Endodermal cell (in vitro differentiated cells): ENCODE results near the gene RCOR1. TPM values are rescaled to one million over a fixed set of nuclear protein-coding genes. Genes with fewer than 3 reads are reported as not detected.

Experiments
- DNase-seq: peaks from one replicate; pipeline ENCODE4 v3.0.0-alpha.2; 2017
- H3K27ac ChIP-seq: 2 replicates; pipeline ENCODE4 v1.5.1; 2013; ENCODE audit warnings: mild to moderate bottlenecking, low read depth, low read length, moderate library complexity
- H3K27me3 ChIP-seq: 2 replicates; pipeline ENCODE4 v1.6.1; 2013; ENCODE audit warnings: mild to moderate bottlenecking, low read length, moderate library complexity; ENCODE audit not compliant: insufficient read depth, control insufficient read depth, poor library complexity, severe bottlenecking
- H3K36me3 ChIP-seq: 2 replicates; pipeline ENCODE4 v1.7.0; 2013; ENCODE audit warnings: mild to moderate bottlenecking, low read length, moderate library complexity; ENCODE audit not compliant: control insufficient read depth, insufficient read depth
- H3K4me1 ChIP-seq: one replicate; pipeline ENCODE4 v1.7.0; 2013; ENCODE audit warnings: low read length; ENCODE audit not compliant: control insufficient read depth, insufficient read depth
- H3K4me3 ChIP-seq: 2 replicates; pipeline ENCODE4 v1.5.1; 2013; ENCODE audit warnings: mild to moderate bottlenecking, low read length, moderate library complexity
- H3K9ac ChIP-seq: 2 replicates; pipeline ENCODE4 v1.6.1; 2013; ENCODE audit warnings: mild to moderate bottlenecking, low read length, moderate library complexity; ENCODE audit not compliant: poor library complexity, severe bottlenecking; ENCODE audit errors: extremely low read depth
- H3K9me3 ChIP-seq: 2 replicates; pipeline ENCODE4 v1.6.1; 2013; ENCODE audit warnings: mild to moderate bottlenecking, low read length, moderate library complexity; ENCODE audit not compliant: control insufficient read depth
- H3K27ac Mint-ChIP-seq: 2 replicates; pipeline ENCODE4 v1.8.0; 2020; ENCODE audit warnings: mixed read lengths
- H3K27me3 Mint-ChIP-seq: 2 replicates; pipeline ENCODE4 v1.8.0; 2021; ENCODE audit warnings: mild to moderate bottlenecking, mixed read lengths; ENCODE audit not compliant: insufficient read depth
- H3K36me3 Mint-ChIP-seq: 2 replicates; pipeline ENCODE4 v1.8.0; 2020; ENCODE audit warnings: low read depth, mixed read lengths
- H3K4me1 Mint-ChIP-seq: 2 replicates; pipeline ENCODE4 v1.8.0; 2020; ENCODE audit warnings: mixed read lengths
- H3K4me3 Mint-ChIP-seq: 2 replicates; pipeline ENCODE4 v1.8.0; 2020; ENCODE audit warnings: mild to moderate bottlenecking, moderate library complexity, mixed read lengths
- H3K9me3 Mint-ChIP-seq: 2 replicates; pipeline ENCODE4 v1.8.0; 2020; ENCODE audit warnings: mild to moderate bottlenecking, mixed read lengths
- CTCF ChIP-seq: fragments of 200-600 bp; sonication (generic); conservative IDR thresholded peaks from 2 replicates; pipeline ENCODE4 v1.5.0; 2021; ENCODE audit warnings: antibody characterized with exemption, mild to moderate bottlenecking
- WGBS, 2 experiments: methylation state at CpG; one replicate each; pipeline versions ENCODE4 v1.1.5 to v1.1.7; 2013; ENCODE audit warnings: missing lambda C conversion rate in 2 of 2, mixed read lengths in 1 of 2; ENCODE audit not compliant: insufficient coverage in 1 of 2, insufficient read length in 1 of 2; 5-methylcytosine and 5-hydroxymethylcytosine counted together
- total RNA-seq, 2 donors: library from RNA; stranded (reverse); fragmentation: NEBNext Ultra II Directional in 1 of 2; extraction: Animal tissue kit (Norgen Biotek cat#: 25700) in 1 of 2; gene quantifications; 2 replicates in 1 of 2; 3 replicates in 1 of 2; pipeline ENCODE4 v1.2.1, GENCODE V29; 2021

RCOR1 gene
- total RNA-seq, 2 donors from 2014 or later = 30.3 to 31.5 TPM

GRCh38 chr14:102590667-102591099 lies 1.8 kb upstream of the RCOR1 start:
- Histone ChIP-seq H3K36me3 (peaks cover 7% of the 10 kb centered on the region), H3K4me1 (peaks cover 11% of the 10 kb centered on the region), H3K27ac (no peak overlapping the region), H3K4me3 (peak overlapping the region; percentile 91), H3K9ac (peak overlapping the region; percentile 73), H3K9me3 (no peaks in the 10 kb centered on the region), H3K27me3 (no peaks in the 10 kb centered on the region)
- WGBS, 2 experiments = 59 to 82% methylated on average over 4 to 13 of the region's 13 CpGs
- DNase-seq = peak; percentile 90
- Mint-ChIP-seq H3K4me3 (peak overlapping the region; percentile 77), H3K36me3 (peaks cover under 1% of the 10 kb centered on the region), H3K27me3 (no peaks in the 10 kb centered on the region), H3K9me3 (no peaks in the 10 kb centered on the region), H3K4me1 (peaks cover 30% of the 10 kb centered on the region), H3K27ac (peak overlapping the region; percentile 89)
- peak; percentile 85 for TF ChIP-seq CTCF

- Histone ChIP-seq H3K4me3 (peak overlapping the region; percentile 91), H3K9ac (peak overlapping the region; percentile 73), H3K9me3 (no peaks in the 10 kb centered on the region), H3K4me1 (peaks cover 11% of the 10 kb centered on the region), H3K36me3 (peaks cover 15% of the 10 kb centered on the region), H3K27me3 (no peaks in the 10 kb centered on the region), H3K27ac (peak overlapping the region; percentile 100)
- Mint-ChIP-seq H3K4me3 (peak overlapping the region; percentile 77), H3K4me1 (peaks cover 26% of the 10 kb centered on the region), H3K27ac (peak overlapping the region; percentile 89), H3K9me3 (no peaks in the 10 kb centered on the region), H3K36me3 (peaks cover 2% of the 10 kb centered on the region), H3K27me3 (no peaks in the 10 kb centered on the region)
- no peak for TF ChIP-seq CTCF
- WGBS, 2 experiments = 2% methylated on average over 9 to 37 of the region's 37 CpGs
- DNase-seq = peak; percentile 77
These were observed 991 bp upstream of the RCOR1 start for GRCh38 chr14:102591372-102591943.

- 0% methylated on average over 46 of the region's 49 CpGs; no CpG with 5 or more reads in 1 of the 2 experiments for WGBS, 2 experiments
- Mint-ChIP-seq H3K27me3 (no peaks in the 10 kb centered on the region), H3K4me3 (peak overlapping the region; percentile 77), H3K9me3 (no peaks in the 10 kb centered on the region), H3K27ac (no peak overlapping the region), H3K36me3 (peaks cover 8% of the 10 kb centered on the region), H3K4me1 (peaks cover 26% of the 10 kb centered on the region)
- Histone ChIP-seq H3K4me3 (peak overlapping the region; percentile 83), H3K4me1 (peaks cover 11% of the 10 kb centered on the region), H3K9me3 (no peaks in the 10 kb centered on the region), H3K27ac (peak overlapping the region; percentile 68), H3K36me3 (peaks cover 15% of the 10 kb centered on the region), H3K9ac (no peak overlapping the region), H3K27me3 (no peaks in the 10 kb centered on the region)
- no peak for DNase-seq
- no peak for TF ChIP-seq CTCF
These were observed 263 bp downstream of the RCOR1 start for GRCh38 chr14:102592763-102593060.
